Panc1 (cell line): Measurements from ENCODE around the gene KCNH5.

Experiments
- CTCF ChIP-seq: fragments of 450-650 bp; IDR thresholded peaks from 2 replicates; pipeline ENCODE4 v1.5.1; 2017; ENCODE audit warnings: mild to moderate bottlenecking
- POLR2AphosphoS5 ChIP-seq: IDR thresholded peaks from 2 replicates; pipeline ENCODE4 v1.6.1; 2012; ENCODE audit warnings: mild to moderate bottlenecking, low read depth, low read length, moderate library complexity

DNA sequence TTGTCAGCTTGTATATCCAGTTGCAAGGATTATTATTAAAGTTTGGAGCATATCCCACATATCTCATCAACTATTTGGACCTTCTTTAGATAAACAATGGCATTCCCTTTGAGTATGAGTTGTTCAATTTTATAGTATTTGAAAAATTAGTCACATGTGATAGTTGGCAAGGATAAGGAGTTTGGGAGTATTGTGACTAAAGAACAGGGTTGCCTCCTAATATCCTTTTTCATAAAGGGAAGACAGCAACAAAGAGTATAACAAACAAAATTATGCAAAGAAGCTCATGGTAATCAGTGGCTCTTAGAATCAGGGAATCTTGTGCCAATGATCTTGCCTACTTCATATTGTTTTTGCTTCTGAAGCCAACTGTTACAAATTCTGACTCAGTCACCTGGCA is 31.2 kb upstream of the KCNH5 start:
- TF ChIP-seq CTCF (no peak), POLR2AphosphoS5 (no peak)
